Stomach (tissue), 4 donors: Measurements from ENCODE around the gene DYNC1I1.

Experiments used
- POLR2A ChIP-seq, 4 donors: fragments of 450-650 bp; IDR thresholded peaks; one replicate each; pipeline ENCODE4 v1.6.1; 2016; ENCODE audit warnings: antibody characterized with exemption in 4 of 4, control low read depth in 2 of 4, mild to moderate bottlenecking in 1 of 4, moderate library complexity in 1 of 4
- POLR2AphosphoS5 ChIP-seq, 3 donors: sonication (generic); formaldehyde crosslinking; IDR thresholded peaks; one replicate each; pipeline ENCODE4 v1.6.1; 2016; ENCODE audit warnings: antibody characterized with exemption in 3 of 3
- TF ChIP-seq, protein P1 (sequence below), 7 experiments: fragments of 450-650 bp in 4 of 7; fragments of 200-600 bp in 3 of 7; sonication (generic) in 3 of 7; IDR thresholded peaks; one replicate each; pipeline ENCODE4 v1.5.1; 2016 to 2019; ENCODE audit warnings: antibody characterized with exemption in 7 of 7, control low read depth in 2 of 7, mild to moderate bottlenecking in 1 of 7

DNA sequence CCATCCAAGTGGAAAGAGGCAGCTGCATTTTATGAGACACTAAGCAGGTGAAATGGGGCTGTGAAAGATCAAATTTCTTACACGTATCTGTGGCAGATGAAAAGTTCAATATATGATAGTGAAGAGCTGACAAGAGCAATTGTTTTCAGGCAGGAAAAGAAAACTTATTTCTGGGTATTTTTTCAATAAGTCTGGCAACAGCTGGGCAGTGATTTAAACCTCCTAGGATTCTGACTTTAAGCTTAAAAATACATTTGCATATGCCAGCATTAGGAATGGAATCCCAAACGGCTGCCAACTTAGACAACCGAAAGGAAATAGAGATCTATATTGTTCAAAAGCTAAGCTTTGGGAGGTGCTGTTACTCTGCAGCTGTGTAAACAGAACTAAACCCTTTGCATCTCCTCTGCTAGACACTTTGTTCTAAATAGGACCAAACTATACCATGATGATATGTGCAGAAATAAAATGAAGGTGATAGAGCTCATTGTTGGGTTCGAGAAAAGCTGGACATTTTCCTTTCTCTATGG lies 26.1 kb downstream of the DYNC1I1 start:
- TF ChIP-seq POLR2AphosphoS5 (IDR thresholded peaks at IDR 0.05): no peak
- TF ChIP-seq POLR2A (IDR thresholded peaks at IDR 0.05): no peak
- TF ChIP-seq, protein P1, sequence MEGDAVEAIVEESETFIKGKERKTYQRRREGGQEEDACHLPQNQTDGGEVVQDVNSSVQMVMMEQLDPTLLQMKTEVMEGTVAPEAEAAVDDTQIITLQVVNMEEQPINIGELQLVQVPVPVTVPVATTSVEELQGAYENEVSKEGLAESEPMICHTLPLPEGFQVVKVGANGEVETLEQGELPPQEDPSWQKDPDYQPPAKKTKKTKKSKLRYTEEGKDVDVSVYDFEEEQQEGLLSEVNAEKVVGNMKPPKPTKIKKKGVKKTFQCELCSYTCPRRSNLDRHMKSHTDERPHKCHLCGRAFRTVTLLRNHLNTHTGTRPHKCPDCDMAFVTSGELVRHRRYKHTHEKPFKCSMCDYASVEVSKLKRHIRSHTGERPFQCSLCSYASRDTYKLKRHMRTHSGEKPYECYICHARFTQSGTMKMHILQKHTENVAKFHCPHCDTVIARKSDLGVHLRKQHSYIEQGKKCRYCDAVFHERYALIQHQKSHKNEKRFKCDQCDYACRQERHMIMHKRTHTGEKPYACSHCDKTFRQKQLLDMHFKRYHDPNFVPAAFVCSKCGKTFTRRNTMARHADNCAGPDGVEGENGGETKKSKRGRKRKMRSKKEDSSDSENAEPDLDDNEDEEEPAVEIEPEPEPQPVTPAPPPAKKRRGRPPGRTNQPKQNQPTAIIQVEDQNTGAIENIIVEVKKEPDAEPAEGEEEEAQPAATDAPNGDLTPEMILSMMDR (IDR thresholded peaks at IDR 0.05): no peak
